SK-N-SH treated with all-trans-retinoic acid at 6 μM for 48 hours (cell line): ENCODE data around the gene HNRNPC.
"Not testable (repeated sequence)": the region's sequence is repeated elsewhere in the genome, so short reads cannot be mapped to it uniquely, and the experiment has no call there.

Experiments
- ATAC-seq: fragments of 200-7000 bp; cut with Tn5 transposase; 3 replicates; pipeline ENCODE4 v1.9.1; 2020; ENCODE audit warnings: mild to moderate bottlenecking, moderate library complexity
- ARNTL ChIP-seq: fragments of 450-650 bp; formaldehyde crosslinking; IDR thresholded peaks from 2 replicates; pipeline ENCODE4 v1.5.0; 2020; ENCODE audit warnings: low read depth, mild to moderate bottlenecking, moderate library complexity, borderline replicate concordance
- BACH2 ChIP-seq: fragments of 250-450 bp; sonication (Bioruptor Pico); IDR thresholded peaks from 2 replicates; pipeline ENCODE4 v1.9.0; 2021; ENCODE audit warnings: mild to moderate bottlenecking, borderline replicate concordance
- CSDC2 ChIP-seq: fragments of 250-450 bp; sonication (Bioruptor Pico); IDR thresholded peaks from 2 replicates; pipeline ENCODE4 v1.5.0; 2020; ENCODE audit warnings: mild to moderate bottlenecking, moderate library complexity
- ISL1 ChIP-seq: fragments of 250-450 bp; sonication (Bioruptor Pico); IDR thresholded peaks from 2 replicates; pipeline ENCODE4 v2.1.2; 2022; ENCODE audit warnings: mild to moderate bottlenecking, moderate library complexity
- OSR1 ChIP-seq: fragments of 250-450 bp; sonication (Bioruptor Pico); IDR thresholded peaks from 2 replicates; pipeline ENCODE4 v1.8.0; 2022; ENCODE audit warnings: moderate library complexity, mild to moderate bottlenecking, inconsistent platforms
- RARB ChIP-seq: fragments of 250-450 bp; sonication (Bioruptor Pico); IDR thresholded peaks from 2 replicates; pipeline ENCODE4 v1.8.0; 2021; ENCODE audit warnings: mild to moderate bottlenecking, moderate library complexity
- SNAI2 ChIP-seq: fragments of 250-450 bp; sonication (Bioruptor Pico); IDR thresholded peaks from 2 replicates; pipeline ENCODE4 v1.5.0; 2020; ENCODE audit warnings: mild to moderate bottlenecking, moderate library complexity
- TCF4 ChIP-seq: fragments of 250-450 bp; sonication (Bioruptor Pico); IDR thresholded peaks from 2 replicates; pipeline ENCODE4 v1.8.0; 2021; ENCODE audit warnings: mild to moderate bottlenecking, moderate library complexity, borderline replicate concordance
- TOX ChIP-seq: fragments of 250-450 bp; sonication (Bioruptor Pico); IDR thresholded peaks from 2 replicates; pipeline ENCODE4 v1.8.0; 2021; ENCODE audit warnings: mild to moderate bottlenecking, moderate library complexity, borderline replicate concordance
- ZC3H10 ChIP-seq: fragments of 250-450 bp; sonication (Bioruptor Pico); IDR thresholded peaks from 2 replicates; pipeline ENCODE4 v1.5.1; 2021; ENCODE audit warnings: mild to moderate bottlenecking, moderate library complexity
- ZFP30 ChIP-seq: fragments of 450-650 bp; formaldehyde crosslinking; IDR thresholded peaks from 2 replicates; pipeline ENCODE4 v1.5.0; 2022; ENCODE audit warnings: mild to moderate bottlenecking, moderate library complexity
- ZNF565 ChIP-seq: fragments of 450-650 bp; formaldehyde crosslinking; conservative IDR thresholded peaks from 2 replicates; pipeline ENCODE4 v1.5.0; 2020; ENCODE audit warnings: low read depth, mild to moderate bottlenecking, moderate library complexity
- ZNF70 ChIP-seq: fragments of 450-650 bp; formaldehyde crosslinking; IDR thresholded peaks from 2 replicates; pipeline ENCODE4 v1.5.0; 2020; ENCODE audit warnings: mild to moderate bottlenecking, moderate library complexity
- ZNF8 ChIP-seq: fragments of 450-650 bp; formaldehyde crosslinking; IDR thresholded peaks from 2 replicates; pipeline ENCODE4 v1.5.0; 2020; ENCODE audit warnings: mild to moderate bottlenecking, moderate library complexity
- TF ChIP-seq, protein P1 (sequence below): fragments of 250-450 bp; sonication (Bioruptor Pico); IDR thresholded peaks from 2 replicates; pipeline ENCODE4 v1.8.0; 2020; ENCODE audit warnings: mild to moderate bottlenecking, moderate library complexity, borderline replicate concordance
- TF ChIP-seq, protein P2 (sequence below): fragments of 250-450 bp; sonication (Bioruptor Pico); IDR thresholded peaks from 2 replicates; pipeline ENCODE4 v1.5.1; 2020; ENCODE audit warnings: low read depth, mild to moderate bottlenecking, moderate library complexity
- TF ChIP-seq, protein P3 (sequence below): fragments of 250-450 bp; sonication (Bioruptor Pico); IDR thresholded peaks from 2 replicates; pipeline ENCODE4 v1.5.0; 2020; ENCODE audit warnings: mild to moderate bottlenecking, moderate library complexity
- TF ChIP-seq, protein P4 (sequence below): fragments of 250-450 bp; sonication (Bioruptor Pico); IDR thresholded peaks from 2 replicates; pipeline ENCODE4 v1.5.1; 2021; ENCODE audit warnings: mild to moderate bottlenecking, moderate library complexity
- TF ChIP-seq, protein P5 (sequence below): fragments of 250-450 bp; sonication (Bioruptor Pico); IDR thresholded peaks from 2 replicates; pipeline ENCODE4 v1.8.0; 2021; ENCODE audit warnings: low read depth, mild to moderate bottlenecking, moderate library complexity, borderline replicate concordance

The HNRNPC gene

DNA sequence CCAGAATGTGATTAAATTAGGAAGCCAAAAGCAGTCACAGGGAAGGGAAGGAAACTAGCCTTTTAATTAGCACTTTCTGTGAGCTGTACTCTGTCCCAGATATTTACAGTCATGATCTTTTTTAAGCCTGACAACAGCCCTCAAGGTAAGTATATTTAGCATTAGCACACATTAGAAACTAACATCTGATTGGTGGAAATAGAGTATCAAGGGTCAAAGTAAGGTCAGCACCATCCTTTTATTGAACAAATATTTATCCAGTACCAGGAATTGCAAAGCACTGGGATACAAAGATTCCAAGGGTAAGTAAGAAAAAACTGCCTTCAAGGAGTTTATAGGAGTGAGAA lies 38.9 kb upstream of the HNRNPC start (continued):
- TF ChIP-seq, protein P1, sequence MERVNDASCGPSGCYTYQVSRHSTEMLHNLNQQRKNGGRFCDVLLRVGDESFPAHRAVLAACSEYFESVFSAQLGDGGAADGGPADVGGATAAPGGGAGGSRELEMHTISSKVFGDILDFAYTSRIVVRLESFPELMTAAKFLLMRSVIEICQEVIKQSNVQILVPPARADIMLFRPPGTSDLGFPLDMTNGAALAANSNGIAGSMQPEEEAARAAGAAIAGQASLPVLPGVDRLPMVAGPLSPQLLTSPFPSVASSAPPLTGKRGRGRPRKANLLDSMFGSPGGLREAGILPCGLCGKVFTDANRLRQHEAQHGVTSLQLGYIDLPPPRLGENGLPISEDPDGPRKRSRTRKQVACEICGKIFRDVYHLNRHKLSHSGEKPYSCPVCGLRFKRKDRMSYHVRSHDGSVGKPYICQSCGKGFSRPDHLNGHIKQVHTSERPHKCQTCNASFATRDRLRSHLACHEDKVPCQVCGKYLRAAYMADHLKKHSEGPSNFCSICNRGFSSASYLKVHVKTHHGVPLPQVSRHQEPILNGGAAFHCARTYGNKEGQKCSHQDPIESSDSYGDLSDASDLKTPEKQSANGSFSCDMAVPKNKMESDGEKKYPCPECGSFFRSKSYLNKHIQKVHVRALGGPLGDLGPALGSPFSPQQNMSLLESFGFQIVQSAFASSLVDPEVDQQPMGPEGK (CRISPR knock-in tag) = no peak
- TF ChIP-seq ARNTL = no peak
- TF ChIP-seq, protein P2, sequence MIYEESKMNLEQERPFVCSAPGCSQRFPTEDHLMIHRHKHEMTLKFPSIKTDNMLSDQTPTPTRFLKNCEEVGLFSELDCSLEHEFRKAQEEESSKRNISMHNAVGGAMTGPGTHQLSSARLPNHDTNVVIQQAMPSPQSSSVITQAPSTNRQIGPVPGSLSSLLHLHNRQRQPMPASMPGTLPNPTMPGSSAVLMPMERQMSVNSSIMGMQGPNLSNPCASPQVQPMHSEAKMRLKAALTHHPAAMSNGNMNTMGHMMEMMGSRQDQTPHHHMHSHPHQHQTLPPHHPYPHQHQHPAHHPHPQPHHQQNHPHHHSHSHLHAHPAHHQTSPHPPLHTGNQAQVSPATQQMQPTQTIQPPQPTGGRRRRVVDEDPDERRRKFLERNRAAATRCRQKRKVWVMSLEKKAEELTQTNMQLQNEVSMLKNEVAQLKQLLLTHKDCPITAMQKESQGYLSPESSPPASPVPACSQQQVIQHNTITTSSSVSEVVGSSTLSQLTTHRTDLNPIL = no peak
- no peak for TF ChIP-seq SNAI2
- no peak for TF ChIP-seq TCF4 (CRISPR knock-in tag)
- no peak for TF ChIP-seq ZFP30 (CRISPR knock-in tag)

DNA sequence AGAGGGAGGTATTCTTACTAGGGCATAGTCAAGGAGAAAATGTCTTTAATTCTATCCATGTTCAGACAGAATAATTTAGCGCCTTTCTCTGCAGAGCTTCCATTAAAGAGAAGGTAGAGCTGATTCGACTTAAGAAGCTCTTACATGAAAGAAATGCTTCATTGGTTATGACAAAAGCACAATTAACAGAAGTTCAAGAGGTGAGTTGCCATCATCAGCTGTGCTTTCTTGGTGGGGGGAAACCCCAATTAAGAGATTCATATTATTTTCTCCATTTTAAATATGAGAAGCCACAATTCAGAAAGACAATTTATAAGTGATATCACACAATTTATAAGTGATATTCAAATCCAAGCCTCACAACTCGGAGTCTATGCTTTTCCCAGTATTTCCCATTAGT lies 38.4 kb upstream of the HNRNPC start:
- no peak for TF ChIP-seq BACH2 (CRISPR knock-in tag)
- TF ChIP-seq, protein P3, sequence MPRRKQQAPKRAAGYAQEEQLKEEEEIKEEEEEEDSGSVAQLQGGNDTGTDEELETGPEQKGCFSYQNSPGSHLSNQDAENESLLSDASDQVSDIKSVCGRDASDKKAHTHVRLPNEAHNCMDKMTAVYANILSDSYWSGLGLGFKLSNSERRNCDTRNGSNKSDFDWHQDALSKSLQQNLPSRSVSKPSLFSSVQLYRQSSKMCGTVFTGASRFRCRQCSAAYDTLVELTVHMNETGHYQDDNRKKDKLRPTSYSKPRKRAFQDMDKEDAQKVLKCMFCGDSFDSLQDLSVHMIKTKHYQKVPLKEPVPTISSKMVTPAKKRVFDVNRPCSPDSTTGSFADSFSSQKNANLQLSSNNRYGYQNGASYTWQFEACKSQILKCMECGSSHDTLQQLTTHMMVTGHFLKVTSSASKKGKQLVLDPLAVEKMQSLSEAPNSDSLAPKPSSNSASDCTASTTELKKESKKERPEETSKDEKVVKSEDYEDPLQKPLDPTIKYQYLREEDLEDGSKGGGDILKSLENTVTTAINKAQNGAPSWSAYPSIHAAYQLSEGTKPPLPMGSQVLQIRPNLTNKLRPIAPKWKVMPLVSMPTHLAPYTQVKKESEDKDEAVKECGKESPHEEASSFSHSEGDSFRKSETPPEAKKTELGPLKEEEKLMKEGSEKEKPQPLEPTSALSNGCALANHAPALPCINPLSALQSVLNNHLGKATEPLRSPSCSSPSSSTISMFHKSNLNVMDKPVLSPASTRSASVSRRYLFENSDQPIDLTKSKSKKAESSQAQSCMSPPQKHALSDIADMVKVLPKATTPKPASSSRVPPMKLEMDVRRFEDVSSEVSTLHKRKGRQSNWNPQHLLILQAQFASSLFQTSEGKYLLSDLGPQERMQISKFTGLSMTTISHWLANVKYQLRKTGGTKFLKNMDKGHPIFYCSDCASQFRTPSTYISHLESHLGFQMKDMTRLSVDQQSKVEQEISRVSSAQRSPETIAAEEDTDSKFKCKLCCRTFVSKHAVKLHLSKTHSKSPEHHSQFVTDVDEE (CRISPR knock-in tag) = no peak
- TF ChIP-seq ARNTL = no peak
- no peak for TF ChIP-seq OSR1 (CRISPR knock-in tag)
- TF ChIP-seq TOX = no peak
- no peak for TF ChIP-seq CSDC2
- TF ChIP-seq ZNF70 (CRISPR knock-in tag) = no peak
- no peak for TF ChIP-seq ZFP30 (CRISPR knock-in tag)
- TF ChIP-seq ZNF8 (CRISPR knock-in tag) = no peak
- TF ChIP-seq ZNF565 (CRISPR knock-in tag) = no peak
- no peak for TF ChIP-seq TCF4 (CRISPR knock-in tag)
- TF ChIP-seq, protein P4, sequence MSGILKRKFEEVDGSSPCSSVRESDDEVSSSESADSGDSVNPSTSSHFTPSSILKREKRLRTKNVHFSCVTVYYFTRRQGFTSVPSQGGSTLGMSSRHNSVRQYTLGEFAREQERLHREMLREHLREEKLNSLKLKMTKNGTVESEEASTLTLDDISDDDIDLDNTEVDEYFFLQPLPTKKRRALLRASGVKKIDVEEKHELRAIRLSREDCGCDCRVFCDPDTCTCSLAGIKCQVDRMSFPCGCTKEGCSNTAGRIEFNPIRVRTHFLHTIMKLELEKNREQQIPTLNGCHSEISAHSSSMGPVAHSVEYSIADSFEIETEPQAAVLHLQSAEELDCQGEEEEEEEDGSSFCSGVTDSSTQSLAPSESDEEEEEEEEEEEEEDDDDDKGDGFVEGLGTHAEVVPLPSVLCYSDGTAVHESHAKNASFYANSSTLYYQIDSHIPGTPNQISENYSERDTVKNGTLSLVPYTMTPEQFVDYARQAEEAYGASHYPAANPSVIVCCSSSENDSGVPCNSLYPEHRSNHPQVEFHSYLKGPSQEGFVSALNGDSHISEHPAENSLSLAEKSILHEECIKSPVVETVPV (CRISPR knock-in tag) = no peak
- no peak for TF ChIP-seq SNAI2
- TF ChIP-seq RARB (CRISPR knock-in tag) = no peak
- TF ChIP-seq ZC3H10 (CRISPR knock-in tag) = no peak
- TF ChIP-seq ISL1 (CRISPR knock-in tag) = no peak
- TF ChIP-seq, all 23 proteins: peak for 0
- ATAC-seq = no peak

DNA sequence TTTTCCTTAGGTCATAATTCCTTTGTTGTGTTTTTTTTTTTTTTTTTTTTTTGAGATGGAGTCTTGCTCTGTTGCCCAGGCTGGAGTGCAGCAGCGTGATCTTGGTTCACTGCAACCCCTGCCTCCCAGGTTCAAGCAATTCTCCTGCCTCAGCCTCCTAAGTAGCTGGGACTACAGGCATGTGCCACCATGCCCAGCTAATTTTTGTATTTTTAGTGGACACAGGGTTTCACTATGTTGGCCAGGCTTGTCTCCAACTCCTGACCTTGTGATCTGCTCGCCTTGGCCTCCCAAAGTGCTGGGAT lies 33.5 kb upstream of the HNRNPC start:
- ATAC-seq = not testable (repeated sequence)

DNA sequence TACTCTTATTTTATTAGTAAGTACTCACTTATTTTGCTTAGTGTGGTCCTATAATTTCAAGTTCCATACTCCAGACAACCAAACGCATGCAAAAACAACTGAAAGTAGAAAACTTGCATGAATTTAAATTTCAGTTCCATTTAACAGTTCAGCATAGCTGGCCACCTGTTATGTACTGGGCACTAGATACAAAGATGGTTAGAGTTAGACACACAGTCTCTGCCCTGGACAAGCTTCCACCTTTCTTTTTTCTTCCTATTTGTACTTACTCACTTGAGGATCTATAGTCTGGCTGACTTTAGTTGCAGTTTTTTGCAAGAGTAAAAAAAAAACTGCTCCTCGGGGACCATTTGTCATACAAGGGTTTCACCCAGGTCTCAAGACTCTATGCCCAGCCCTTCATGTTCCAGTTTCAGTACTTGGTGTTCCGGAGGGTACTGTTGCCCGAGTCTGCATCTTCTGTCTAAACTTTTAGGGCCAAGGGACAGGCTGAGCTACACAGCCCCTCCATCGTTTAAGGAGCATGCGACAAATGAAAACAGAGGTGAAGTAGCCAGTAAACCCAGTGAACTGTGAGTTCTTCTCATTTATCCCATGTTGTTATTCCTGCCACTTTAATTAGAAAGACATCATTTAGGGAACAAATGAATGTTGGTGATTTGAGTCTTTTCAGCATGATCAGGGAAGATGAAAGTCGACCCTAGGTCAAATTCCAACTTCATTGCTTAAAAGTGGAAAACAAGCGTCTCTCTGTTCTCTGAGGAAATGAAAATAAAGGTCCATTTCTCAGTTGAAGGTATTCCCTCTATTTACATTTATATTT lies 33.0 kb upstream of the HNRNPC start:
- no peak for ATAC-seq
- TF ChIP-seq ISL1 (CRISPR knock-in tag) = no peak
- TF ChIP-seq ZNF70 (CRISPR knock-in tag) = no peak
- TF ChIP-seq, protein P5, sequence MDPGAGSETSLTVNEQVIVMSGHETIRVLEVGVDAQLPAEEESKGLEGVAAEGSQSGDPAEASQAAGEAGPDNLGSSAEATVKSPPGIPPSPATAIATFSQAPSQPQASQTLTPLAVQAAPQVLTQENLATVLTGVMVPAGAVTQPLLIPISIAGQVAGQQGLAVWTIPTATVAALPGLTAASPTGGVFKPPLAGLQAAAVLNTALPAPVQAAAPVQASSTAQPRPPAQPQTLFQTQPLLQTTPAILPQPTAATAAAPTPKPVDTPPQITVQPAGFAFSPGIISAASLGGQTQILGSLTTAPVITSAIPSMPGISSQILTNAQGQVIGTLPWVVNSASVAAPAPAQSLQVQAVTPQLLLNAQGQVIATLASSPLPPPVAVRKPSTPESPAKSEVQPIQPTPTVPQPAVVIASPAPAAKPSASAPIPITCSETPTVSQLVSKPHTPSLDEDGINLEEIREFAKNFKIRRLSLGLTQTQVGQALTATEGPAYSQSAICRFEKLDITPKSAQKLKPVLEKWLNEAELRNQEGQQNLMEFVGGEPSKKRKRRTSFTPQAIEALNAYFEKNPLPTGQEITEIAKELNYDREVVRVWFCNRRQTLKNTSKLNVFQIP (CRISPR knock-in tag) = no peak
